H1 (cell line): Measurements from ENCODE around the gene COMMD7.

Source experiments
- EZH2 ChIP-seq: fragments of 200-600 bp; sonication (generic); IDR thresholded peaks from 2 replicates; pipeline ENCODE4 v1.7.1; 2012; ENCODE audit warnings: low read depth, mild to moderate bottlenecking, moderate library complexity, low read length, inconsistent platforms; ENCODE audit not compliant: severe bottlenecking
- FOSL1 ChIP-seq: IDR thresholded peaks from 2 replicates; pipeline ENCODE4 v1.6.1; 2011; ENCODE audit warnings: mild to moderate bottlenecking, low read depth, low read length, moderate library complexity; ENCODE audit not compliant: insufficient read depth
- JUN ChIP-seq: IDR thresholded peaks from 2 replicates; pipeline ENCODE4 v1.6.1; 2011; ENCODE audit warnings: low read depth, mild to moderate bottlenecking, improper control_type of control experiment, low read length
- POLR2A ChIP-seq, 2 experiments: IDR thresholded peaks; 1 replicate in 1 of 2; 2 replicates in 1 of 2; pipeline ENCODE4 v1.6.1; 2011; ENCODE audit warnings: low read depth in 2 of 2, low read length in 2 of 2, mild to moderate bottlenecking in 2 of 2; ENCODE audit errors: control extremely low read depth in 1 of 2
- POLR2AphosphoS5 ChIP-seq: IDR thresholded peaks from 2 replicates; pipeline ENCODE4 v1.6.1; 2011; ENCODE audit warnings: low read depth, low read length
- RFX5 ChIP-seq: IDR thresholded peaks from 2 replicates; pipeline ENCODE4 v1.6.1; 2011; ENCODE audit warnings: low read depth, low read length, improper control_type of control experiment, borderline replicate concordance
- SP1 ChIP-seq: IDR thresholded peaks from 2 replicates; pipeline ENCODE4 v1.6.1; 2011; ENCODE audit warnings: low read depth, low read length
- SUZ12 ChIP-seq: fragments of 200-600 bp; sonication (generic); IDR thresholded peaks from 2 replicates; pipeline ENCODE4 v1.6.1; 2012; ENCODE audit warnings: mild to moderate bottlenecking, inconsistent platforms, low read length, moderate library complexity, mixed read lengths
- YY1 ChIP-seq: IDR thresholded peaks from 2 replicates; pipeline ENCODE4 v1.6.1; 2011; ENCODE audit warnings: low read depth, mild to moderate bottlenecking, low read length
- TF ChIP-seq, protein P1 (sequence below), 3 experiments: IDR thresholded peaks; 1 replicate in 2 of 3; 2 replicates in 1 of 3; pipeline versions ENCODE4 v1.5.1 to v1.6.1; 2011; ENCODE audit warnings: low read length in 3 of 3, mild to moderate bottlenecking in 3 of 3, inconsistent platforms in 2 of 3, low read depth in 1 of 3, moderate library complexity in 1 of 3; ENCODE audit not compliant: insufficient read depth in 1 of 3; ENCODE audit errors: control extremely low read depth in 1 of 3
- TF ChIP-seq, protein P2 (sequence below): IDR thresholded peaks from 2 replicates; pipeline ENCODE4 v1.6.1; 2011; ENCODE audit warnings: low read length, improper control_type of control experiment

- TF ChIP-seq SP1 (no peak), JUN (no peak), SUZ12 (no peak), RFX5 (no peak), POLR2A (IDR thresholded peaks at IDR 0.05; ENCODE audit: control extremely low read depth in 1 of 2, low read depth in 2 of 2, low read length in 2 of 2) (no peak), EZH2 (no peak), FOSL1 (no peak), YY1 (no peak), POLR2AphosphoS5 (no peak)
- TF ChIP-seq, protein P1, sequence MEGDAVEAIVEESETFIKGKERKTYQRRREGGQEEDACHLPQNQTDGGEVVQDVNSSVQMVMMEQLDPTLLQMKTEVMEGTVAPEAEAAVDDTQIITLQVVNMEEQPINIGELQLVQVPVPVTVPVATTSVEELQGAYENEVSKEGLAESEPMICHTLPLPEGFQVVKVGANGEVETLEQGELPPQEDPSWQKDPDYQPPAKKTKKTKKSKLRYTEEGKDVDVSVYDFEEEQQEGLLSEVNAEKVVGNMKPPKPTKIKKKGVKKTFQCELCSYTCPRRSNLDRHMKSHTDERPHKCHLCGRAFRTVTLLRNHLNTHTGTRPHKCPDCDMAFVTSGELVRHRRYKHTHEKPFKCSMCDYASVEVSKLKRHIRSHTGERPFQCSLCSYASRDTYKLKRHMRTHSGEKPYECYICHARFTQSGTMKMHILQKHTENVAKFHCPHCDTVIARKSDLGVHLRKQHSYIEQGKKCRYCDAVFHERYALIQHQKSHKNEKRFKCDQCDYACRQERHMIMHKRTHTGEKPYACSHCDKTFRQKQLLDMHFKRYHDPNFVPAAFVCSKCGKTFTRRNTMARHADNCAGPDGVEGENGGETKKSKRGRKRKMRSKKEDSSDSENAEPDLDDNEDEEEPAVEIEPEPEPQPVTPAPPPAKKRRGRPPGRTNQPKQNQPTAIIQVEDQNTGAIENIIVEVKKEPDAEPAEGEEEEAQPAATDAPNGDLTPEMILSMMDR (IDR thresholded peaks at IDR 0.05; ENCODE audit: control extremely low read depth in 1 of 3, insufficient read depth in 1 of 3, low read depth in 1 of 3, low read length in 3 of 3): no peak
- TF ChIP-seq, protein P2, sequence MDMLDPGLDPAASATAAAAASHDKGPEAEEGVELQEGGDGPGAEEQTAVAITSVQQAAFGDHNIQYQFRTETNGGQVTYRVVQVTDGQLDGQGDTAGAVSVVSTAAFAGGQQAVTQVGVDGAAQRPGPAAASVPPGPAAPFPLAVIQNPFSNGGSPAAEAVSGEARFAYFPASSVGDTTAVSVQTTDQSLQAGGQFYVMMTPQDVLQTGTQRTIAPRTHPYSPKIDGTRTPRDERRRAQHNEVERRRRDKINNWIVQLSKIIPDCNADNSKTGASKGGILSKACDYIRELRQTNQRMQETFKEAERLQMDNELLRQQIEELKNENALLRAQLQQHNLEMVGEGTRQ: no peak
Observed at GRCh38 chr20:32675223-32675975, 67.9 kb downstream of the COMMD7 start.
